HG03520 (cell line): Measurements from ENCODE around the gene HOXA4.

Experiments used
- ATAC-seq: cut with Tn5 transposase; IDR thresholded peaks from one replicate; pipeline ENCODE4 v1.9.1; 2021; ENCODE audit warnings: mild to moderate bottlenecking, moderate library complexity; ENCODE audit not compliant: unreplicated experiment

HOXA4 gene

GRCh38 chr7:27133409-27134231 is 3.1 kb upstream of the HOXA4 start:
- ATAC-seq, result no peak

- ATAC-seq, result no peak
Observed at GRCh38 chr7:27132978-27133377, 2.4 kb upstream of the HOXA4 start.

- no peak for ATAC-seq
Observed at GRCh38 chr7:27132214-27132613, 1.7 kb upstream of the HOXA4 start.

GRCh38 chr7:27131390-27131819 is 848 bp upstream of the HOXA4 start:
- no peak for ATAC-seq

GRCh38 chr7:27129729-27130539 is 623 bp downstream of the HOXA4 start:
- ATAC-seq, result no peak

- ATAC-seq, result no peak
Observed at GRCh38 chr7:27128776-27129728, 1.5 kb downstream of the HOXA4 start.

- ATAC-seq, result no peak
Observed at GRCh38 chr7:27128034-27128433, 2.5 kb downstream of the HOXA4 start.

- no peak for ATAC-seq
Observed at GRCh38 chr7:27126596-27127327, 3.8 kb downstream of the HOXA4 start.

GRCh38 chr7:27125986-27126394 is 4.6 kb downstream of the HOXA4 start:
- ATAC-seq, result no peak

- no peak for ATAC-seq
Observed at GRCh38 chr7:27124902-27125689, 5.5 kb downstream of the HOXA4 start.

GRCh38 chr7:27124096-27124901 is 6.3 kb downstream of the HOXA4 start:
- ATAC-seq, result no peak

- ATAC-seq, result no peak
Observed at GRCh38 chr7:27123477-27124053, 7.0 kb downstream of the HOXA4 start.

- no peak for ATAC-seq
Observed at GRCh38 chr7:27123007-27123476, 7.5 kb downstream of the HOXA4 start.

GRCh38 chr7:27122077-27122910 is 8.3 kb downstream of the HOXA4 start:
- ATAC-seq, result no peak

- ATAC-seq, result no peak
Observed at GRCh38 chr7:27121684-27122076, 8.9 kb downstream of the HOXA4 start.

GRCh38 chr7:27119412-27119911 is 11.1 kb downstream of the HOXA4 start:
- ATAC-seq, result no peak

- ATAC-seq, result no peak
Observed at GRCh38 chr7:27118580-27118979, 12.0 kb downstream of the HOXA4 start.
